ENCODE data around the gene BST1. TPM values are rescaled to one million over a fixed set of nuclear protein-coding genes. Genes with fewer than 3 reads are reported as not detected.

The BST1 gene
- total RNA-seq, 1 experiment from 2014 or later: not detected

DNA sequence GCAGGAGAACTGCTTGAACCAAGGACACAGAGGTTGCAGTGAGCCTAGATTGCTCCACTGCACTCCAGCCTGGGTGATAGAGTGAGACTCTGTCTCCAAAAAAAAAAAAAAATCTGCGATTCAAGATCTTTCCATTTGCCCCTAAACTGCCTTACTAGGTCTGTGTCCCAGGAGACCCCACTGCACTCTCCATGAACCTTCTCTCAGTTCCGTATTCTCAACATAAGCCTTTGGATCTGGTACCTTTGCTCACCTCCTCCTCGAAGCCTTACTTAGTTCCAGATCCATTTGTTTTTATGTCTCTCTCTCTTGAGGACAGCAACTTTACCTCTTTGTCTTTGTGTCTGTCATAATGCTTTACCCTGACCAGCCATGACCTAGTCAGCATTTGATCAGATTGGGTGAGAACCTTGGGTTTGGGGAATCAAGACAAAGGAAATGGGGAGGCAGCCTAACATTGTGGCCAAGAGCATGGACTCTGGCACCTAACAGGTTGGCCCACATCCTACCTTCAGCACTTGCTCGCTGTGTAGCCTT, 33.7 kb downstream of the BST1 start:
- Histone ChIP-seq H3K18ac (ENCODE audit: insufficient read length, low read depth, low read length) (no peak overlapping the region), H4K5ac (ENCODE audit: insufficient read length, low read depth, low read length) (no peak overlapping the region), H3K9ac (ENCODE audit: extremely low read depth, insufficient read length, low read length) (no peak overlapping the region), H2BK5ac (ENCODE audit: insufficient read length, low read length) (no peak overlapping the region), H4K91ac (ENCODE audit: insufficient read length, low read depth, low read length) (no peak overlapping the region), H3K4ac (ENCODE audit: low read depth, low read length) (no peak overlapping the region), H3K14ac (ENCODE audit: insufficient read depth, low read length) (no peak overlapping the region), H3K9me3 (ENCODE audit: control insufficient read depth, low read depth, low read length) (peaks cover 3% of the 10 kb centered on the region), H3K4me1 (ENCODE audit: insufficient read depth, low read length) (no peaks in the 10 kb centered on the region), H2AK5ac (ENCODE audit: insufficient read length, low read length) (no peak overlapping the region), H3K79me1 (ENCODE audit: insufficient read depth, low read depth, low read length, poor library complexity, severe bottlenecking) (no peaks in the 10 kb centered on the region), H3K23ac (ENCODE audit: insufficient read length, low read depth, low read length) (no peak overlapping the region), H3K79me2 (ENCODE audit: insufficient read depth, low read length) (no peaks in the 10 kb centered on the region), H3K4me2 (ENCODE audit: insufficient read depth, insufficient read length, low read length) (no peak overlapping the region), H4K8ac (replicated peaks; ENCODE audit: insufficient read length, low read depth, low read length) (no peak overlapping the region), H2AFZ (ENCODE audit: low read length) (no peak overlapping the region), H4K20me1 (ENCODE audit: control insufficient read depth, insufficient read depth, insufficient read length) (no peaks in the 10 kb centered on the region), H2BK20ac (ENCODE audit: low read depth, low read length, poor library complexity, severe bottlenecking) (no peak overlapping the region), H2BK120ac (ENCODE audit: low read depth, low read length, poor library complexity, severe bottlenecking) (no peak overlapping the region), H2BK15ac (ENCODE audit: low read depth, low read length) (no peak overlapping the region), H3K27me3 (ENCODE audit: insufficient read depth, low read length) (no peaks in the 10 kb centered on the region; the same call in 1 of the 2 replicates), H3K56ac (ENCODE audit: insufficient read length, low read depth, low read length) (no peak overlapping the region), H3K27ac (ENCODE audit: insufficient read length, low read depth, low read length) (no peak overlapping the region), H3K23me2 (ENCODE audit: insufficient read length, low read depth, low read length, poor library complexity, severe bottlenecking) (no peaks in the 10 kb centered on the region), H2BK12ac (ENCODE audit: insufficient read length, low read depth, low read length) (no peak overlapping the region), H3T11ph (ENCODE audit: low read length) (no peak overlapping the region)
- no peak for DNase-seq
- H3K9me3 Mint-ChIP-seq: peaks cover 4 to 8% of the 10 kb centered on the region in 2 experiments; a peak in 4 of 5 replicates
- no peak for TF ChIP-seq CTCF (conservative IDR thresholded peaks at IDR 0.05)
- H3K4me3 Mint-ChIP-seq: no peak overlapping the region
- H3K4me1 Mint-ChIP-seq: no peaks in the 10 kb centered on the region
- H3K27ac Mint-ChIP-seq: no peak overlapping the region
- no CpG with 5 or more reads among the region's 4 CpGs for WGBS (ENCODE audit: extremely low coverage, insufficient read length, low lambda C conversion rate)
- peaks cover 1% of the 10 kb centered on the region; the same call in 1 of the 2 replicates for H3K27me3 Mint-ChIP-seq (ENCODE audit: low read depth)
- peaks cover 0 to 2% (median 0%) of the 10 kb centered on the region in 3 experiments; a peak in 2 of 7 replicates for H3K36me3 Mint-ChIP-seq (ENCODE audit: insufficient read depth in 1 of 3, low read depth in 3 of 3)
